Muscle of arm (tissue), 12 donors: ENCODE measurements around the gene PLCXD1. TPM values are rescaled to one million over a fixed set of nuclear protein-coding genes. Genes with fewer than 3 reads are reported as not detected.
"Not testable (repeated sequence)": the region's sequence is repeated elsewhere in the genome, so short reads cannot be mapped to it uniquely, and the experiment has no call there.

Experiments
- DNase-seq: peaks from one replicate; pipeline ENCODE4 v3.0.0-alpha.2; 2013
- polyA plus RNA-seq, 12 donors: library from polyadenylated mRNA; unstranded; fragments of 120-200 nt; gene quantifications; one replicate each; pipeline ENCODE4 v1.2.1, GENCODE V29; 2013; ENCODE audit not compliant: insufficient read length in 12 of 12

The PLCXD1 gene
- polyA plus RNA-seq, 12 donors, result 10.5 to 29.7 (median 13.9) TPM; not detected in 1

DNA sequence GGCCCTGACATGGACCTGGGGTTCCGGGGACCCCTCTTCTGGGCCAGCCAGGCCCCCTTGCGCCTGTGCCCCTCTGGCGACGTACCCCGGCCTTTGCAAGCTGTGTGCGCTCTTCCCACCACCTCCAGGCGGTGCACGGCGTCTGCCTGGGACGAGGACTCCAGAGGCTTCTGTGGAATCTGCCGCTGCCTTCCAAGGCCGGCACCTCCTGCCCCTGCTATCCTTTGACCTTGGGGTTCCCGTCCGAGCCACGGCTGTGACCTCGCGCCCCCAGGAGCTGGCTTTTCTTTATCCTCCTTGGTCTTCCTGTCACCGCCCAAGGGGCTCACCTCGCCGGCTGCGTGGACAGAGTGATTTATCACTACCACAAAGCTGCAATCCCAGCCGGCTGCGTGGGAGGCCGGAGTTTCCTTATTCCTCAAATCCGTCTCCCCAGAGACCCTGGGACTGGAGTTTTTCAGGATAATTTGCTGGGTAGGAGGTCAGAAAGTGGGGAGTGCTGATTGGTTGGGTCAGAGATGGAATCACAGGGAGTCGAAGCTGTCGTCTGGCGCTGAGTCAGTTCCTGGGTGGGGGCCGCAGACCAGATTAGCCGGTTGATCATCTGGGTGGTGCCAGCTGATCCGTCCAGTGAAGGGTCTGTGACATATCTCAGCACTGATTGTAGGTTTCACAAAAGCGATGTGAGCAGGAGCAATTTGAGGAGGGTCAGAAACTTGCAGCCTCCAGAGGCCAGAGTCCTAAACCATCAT lies 19.8 kb upstream of the PLCXD1 start:
- DNase-seq, result no peak

DNA sequence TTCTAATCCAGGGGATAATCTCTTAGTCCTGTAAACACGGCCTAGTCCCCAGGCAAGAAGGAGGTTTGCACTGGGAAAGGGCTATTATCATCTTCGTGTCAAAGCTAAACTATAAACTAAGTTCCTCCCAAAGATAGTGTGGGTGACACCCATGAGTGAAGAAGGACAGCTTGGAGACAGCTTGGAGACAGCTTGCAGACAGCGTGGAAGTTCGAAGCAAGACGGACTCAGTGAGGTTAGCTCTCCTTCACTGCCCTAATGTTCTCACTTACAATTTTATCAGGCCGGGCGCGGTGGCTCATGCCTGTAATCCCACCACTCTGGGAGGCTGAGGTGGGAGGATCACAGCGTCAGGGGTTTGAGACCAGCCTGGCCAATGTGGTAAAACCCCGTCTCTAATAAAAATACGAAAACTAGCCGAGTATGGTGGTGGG lies 19.2 kb upstream of the PLCXD1 start:
- no peak for DNase-seq

DNA sequence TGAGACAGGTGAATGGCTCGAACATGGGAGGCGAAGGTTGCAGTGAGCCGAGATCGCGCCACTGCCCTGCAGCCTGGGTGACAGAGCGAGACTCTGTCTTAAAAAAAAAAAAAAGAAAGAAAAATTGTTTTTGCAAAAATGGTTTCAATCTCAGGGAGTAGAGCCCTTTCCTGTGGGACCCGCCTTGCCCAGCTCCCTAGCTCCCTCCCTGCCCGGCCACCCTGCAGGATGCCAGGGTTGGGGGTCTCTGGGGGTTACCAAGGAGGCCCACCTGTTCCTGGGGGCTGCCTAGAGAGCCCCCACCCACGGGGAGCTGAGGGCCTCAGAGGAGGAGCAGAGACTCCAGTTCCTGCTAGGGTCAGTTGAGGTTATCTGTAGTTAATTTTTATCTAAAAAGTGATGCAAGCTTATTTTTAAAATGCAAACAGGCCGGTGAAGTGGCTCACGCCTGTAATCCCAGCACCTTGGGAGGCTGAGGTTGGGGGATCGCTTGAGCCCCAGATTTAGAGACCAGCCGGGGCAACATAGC lies 18.7 kb upstream of the PLCXD1 start:
- DNase-seq, result no peak

DNA sequence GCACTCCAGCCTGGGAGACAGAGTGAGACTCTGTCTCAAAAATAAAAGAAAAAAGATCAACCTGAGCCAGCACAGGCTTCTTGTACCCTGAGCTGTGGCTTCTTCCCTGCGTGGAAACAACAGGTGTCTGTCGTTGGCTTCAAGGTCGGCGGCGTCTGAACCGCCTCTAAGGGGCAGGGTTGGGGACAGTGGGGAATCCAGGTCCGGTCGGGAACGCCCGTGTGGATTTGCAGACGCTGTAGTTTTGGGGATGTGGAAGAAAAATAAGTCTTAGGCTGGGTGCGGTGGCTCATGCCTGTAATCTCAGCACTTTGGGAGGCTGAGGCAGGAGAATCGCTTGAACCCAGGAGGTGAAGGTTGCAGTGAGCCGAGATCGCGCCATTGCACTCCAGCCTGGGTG lies 17.2 kb upstream of the PLCXD1 start:
- not testable (repeated sequence) for DNase-seq

DNA sequence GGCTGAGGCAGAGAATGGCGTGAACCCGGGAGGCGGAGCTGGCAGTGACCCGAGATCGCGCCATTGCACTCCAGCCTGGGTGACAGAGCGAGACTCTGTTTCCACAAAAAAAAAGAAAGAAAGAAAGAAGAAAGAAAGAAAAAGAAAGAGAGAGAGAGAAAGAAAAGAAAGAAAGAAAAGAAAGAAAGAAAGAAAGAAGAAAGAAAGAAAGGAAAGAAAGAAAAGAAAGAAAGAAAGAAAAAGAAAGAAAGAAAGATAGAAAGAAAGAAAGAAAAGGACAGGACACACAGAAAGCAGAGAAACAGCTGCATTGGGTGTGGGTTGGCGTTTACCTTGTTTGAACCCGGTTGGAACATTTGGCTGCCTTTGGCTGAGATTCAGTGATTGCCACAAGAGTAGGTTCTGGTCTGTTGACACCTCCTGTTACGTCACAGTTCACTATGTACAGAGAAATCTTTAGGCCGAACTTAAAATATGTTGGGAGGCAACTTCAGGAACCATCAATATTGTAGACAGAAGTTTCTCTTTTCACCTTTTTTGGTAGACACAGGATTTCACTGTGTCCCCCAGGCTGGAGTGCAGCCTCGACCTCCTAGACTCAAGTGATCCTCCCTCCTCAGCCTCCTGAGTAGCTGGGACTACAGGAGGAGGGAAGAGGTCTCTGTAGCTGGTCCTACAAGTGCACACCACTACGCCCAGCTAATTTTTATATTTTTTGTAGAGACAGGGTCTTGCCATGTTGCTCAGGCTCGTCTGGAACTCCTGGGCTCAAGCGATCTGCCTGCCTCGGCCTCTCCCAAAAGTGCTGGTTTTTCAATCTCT lies 16.3 kb upstream of the PLCXD1 start:
- no peak for DNase-seq

DNA sequence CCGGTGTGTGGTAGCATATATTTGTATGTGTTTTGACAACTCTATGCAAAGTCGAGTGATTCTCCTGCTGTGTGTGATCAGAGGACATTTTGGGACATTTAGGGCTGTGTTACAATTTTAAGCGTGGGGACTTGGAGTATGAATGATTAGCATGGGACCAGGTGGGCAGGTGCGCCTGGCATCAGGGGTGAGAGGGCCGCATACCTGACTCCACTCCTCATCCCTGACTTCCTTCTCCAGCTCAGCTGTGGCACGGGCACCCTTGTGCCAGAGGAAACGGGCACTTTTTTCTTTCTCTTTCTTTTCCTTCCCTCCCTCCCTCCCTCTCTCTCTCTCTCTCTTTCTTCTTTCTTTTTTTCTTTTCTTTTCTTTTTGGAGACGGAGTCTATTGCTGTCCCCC lies 15.7 kb upstream of the PLCXD1 start:
- DNase-seq, result no peak

DNA sequence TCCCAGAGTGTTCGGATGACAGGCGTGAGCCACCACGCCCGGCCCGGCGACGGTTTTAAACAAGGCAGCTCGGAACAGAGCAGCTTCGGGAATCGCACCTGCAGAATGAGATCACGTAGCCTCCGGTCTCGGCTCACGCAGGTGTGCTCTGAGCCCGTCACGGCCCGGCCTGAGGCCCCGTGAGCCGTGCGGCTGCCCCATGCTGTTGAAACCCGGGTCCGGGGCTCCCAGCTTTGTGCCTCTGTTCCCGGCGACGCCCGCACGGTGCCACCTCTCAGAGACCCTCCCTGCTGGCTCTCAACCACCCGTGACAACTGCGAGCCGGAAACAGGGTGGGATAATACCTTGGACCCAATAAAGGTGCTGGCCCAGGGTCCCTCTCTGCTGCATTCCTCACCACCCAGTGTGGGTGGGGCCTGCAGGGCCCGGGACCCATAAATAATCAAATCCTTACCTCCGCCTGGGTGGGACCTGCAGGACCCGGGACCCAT lies 13.4 kb upstream of the PLCXD1 start:
- DNase-seq, result no peak

DNA sequence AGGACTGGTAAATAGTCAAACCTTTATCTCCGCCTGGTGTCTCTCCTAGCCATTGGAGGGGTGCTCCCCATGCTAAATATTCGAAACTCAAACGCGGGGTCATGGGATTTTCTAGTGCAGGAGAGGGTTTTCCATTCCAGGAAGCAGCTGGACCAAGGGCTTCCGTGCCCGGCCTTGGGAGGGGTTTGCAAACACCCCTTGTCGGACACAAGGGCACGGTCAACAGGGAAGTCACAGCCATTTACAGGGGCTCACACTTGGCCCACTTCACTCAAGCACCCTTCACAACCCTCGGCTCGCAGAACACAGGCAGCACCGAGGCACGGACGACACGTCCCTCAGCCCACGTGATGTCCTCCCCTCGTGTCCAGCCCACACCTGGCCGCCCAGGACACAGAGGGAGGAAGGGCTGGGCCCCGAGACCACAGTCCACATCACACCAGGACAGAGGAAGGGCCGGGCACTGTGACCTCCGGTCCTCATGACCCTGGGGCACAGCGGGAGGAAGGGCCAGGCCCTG lies 10.3 kb upstream of the PLCXD1 start:
- no peak for DNase-seq

DNA sequence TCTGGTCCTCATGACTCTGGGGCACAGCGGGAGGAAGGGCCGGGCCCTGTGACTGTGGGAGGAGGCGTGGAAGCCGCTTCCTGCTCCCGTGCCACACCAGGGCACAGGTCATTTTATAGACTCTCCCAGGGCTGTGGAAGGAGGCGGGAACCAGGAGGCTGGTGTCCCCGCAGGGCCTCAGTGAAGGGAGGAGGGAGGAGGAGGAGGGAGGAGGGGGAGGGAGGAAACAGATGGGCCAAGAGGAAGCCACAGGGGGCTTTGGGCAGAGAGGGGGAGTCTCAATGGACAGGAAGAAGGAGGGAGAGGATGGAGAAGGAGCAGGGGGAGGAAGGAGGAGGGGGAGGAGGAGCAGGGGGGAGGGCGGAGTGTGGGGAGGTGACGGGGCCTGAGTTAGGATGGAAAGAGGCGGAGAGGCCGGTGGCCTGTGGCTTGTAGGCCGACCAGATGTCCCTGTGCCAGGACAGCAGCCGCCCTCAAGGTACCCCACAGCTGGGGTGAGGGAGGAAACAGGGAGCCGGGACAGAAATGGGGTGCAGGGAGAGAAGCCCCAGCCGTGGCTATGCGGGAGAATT lies 6.2 kb upstream of the PLCXD1 start:
- DNase-seq, result no peak

DNA sequence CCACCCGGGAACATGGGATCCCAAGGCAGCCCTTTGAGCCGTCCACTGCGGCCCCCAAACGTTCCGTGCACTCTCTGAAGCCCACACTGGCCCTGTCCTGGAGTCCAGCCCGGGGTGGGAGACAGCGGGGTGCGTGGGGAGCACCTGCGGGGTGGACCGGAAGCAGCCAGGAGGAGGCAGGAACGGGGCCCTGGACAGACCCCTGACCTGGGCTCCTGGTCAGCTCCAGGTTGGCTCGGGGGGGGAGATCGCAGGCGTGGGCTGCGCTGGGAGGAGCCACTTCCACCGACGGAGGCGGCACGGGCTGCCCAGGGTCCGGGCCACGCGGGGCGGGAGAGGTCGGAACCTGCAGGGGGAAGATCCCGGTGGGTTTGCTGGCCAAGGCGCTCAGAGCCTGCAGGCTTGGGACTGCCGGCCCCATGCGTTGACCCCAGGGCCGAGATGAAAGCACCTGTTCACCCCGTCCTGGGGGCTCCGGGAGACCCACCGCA lies 5.7 kb upstream of the PLCXD1 start:
- no peak for DNase-seq

DNA sequence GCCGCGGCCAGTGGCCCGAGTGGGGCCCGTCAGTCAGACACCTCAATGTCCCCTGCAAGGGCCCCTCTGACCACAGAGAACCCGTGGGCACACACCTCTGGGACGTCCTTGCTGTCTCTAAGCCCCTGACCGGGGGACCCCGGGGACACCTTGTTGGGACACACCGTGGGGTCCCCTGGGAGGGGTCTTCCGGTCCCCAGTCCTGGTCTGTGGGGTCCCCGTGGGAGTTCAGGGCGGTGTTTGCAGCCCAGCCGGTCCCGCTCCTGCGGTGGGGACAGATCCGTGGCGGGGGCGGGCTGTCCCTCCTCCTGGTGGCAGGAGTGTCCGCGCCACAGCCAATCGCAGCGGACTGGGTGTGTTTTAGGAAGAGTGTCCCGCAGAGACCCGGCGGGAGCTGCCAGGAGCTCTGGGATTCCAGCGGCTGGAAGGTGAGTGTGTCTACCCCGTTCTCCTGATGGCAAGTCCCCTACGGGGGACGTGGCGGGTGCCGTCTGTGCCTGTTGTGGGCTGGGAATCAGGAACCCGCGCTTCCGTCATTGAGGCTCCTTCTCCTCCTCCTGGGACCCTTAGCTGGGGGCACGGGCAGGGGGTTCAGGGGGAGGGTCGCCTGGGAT lies 5.1 kb upstream of the PLCXD1 start:
- peak; percentile 48 for DNase-seq

DNA sequence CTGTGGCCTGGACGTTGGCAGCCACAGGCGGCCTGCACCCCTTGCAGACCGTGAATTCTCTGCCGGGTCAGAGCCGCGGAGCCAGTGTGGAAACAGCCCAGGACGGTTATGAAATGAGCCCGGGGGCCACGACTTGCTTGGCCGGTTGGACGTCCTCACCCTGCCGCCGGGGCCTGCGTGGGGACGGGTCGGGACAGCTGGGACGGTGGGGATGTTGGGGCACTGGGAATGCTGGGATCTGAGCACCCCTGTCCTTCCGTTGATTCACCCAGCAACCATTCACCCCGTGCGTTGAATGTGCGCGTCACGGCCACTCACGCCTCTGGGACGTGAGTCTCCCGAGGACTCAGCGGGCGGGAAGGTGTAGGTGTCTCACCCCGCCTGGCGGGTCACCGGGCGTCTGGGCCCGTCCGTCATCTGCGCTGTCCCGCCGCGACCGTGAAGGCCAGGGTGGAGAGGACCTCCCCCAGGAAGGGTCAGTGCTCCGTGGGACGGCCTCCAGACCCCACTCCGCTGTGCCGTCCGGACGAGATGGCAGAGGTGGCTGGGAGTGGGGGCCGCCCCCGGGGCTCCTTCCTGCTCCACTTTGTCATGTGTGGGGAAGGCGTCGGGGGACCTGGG lies 4.5 kb upstream of the PLCXD1 start:
- DNase-seq, result no peak

DNA sequence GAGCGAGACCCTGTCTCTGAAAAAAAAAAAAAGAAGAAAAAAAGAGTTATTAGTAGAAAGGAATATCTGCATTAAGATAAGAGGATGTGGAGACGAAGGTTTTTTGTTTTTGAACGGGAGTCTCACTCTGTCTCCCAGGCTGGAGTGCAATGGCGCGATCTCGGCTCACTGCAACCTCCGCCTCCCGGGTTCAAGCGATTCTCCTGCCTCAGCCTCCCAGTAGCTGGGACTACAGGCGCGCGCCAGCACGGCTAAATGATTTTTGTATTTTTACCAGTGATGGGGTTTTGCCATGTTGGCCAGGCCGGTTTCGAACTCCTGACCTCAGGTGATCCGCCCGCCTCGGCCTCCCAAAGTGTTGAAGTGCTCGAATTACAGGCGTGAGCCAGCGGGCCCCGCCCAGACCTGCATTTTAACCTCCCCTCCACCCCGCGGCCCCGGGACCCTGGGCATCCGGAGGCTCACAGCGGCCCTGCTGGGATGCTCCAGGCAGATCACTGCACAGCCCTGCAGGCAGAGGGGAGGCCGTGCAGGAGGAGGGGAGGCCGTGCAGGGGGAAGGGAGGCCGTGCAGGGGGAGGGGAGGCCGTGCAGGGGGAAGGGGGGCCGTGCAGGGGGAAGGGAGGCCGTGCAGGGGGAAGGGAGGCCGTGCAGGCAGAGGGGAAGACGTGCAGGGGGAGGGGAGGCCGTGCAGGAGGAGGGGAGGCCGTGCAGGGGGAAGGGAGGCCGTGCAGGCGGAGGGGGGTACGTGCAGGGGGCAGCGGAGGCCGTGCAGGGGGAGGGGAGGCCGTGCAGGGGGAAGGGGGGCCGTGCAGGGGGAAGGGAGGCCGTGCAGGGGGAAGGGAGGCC lies 1.2 kb upstream of the PLCXD1 start:
- not testable (repeated sequence) for DNase-seq

DNA sequence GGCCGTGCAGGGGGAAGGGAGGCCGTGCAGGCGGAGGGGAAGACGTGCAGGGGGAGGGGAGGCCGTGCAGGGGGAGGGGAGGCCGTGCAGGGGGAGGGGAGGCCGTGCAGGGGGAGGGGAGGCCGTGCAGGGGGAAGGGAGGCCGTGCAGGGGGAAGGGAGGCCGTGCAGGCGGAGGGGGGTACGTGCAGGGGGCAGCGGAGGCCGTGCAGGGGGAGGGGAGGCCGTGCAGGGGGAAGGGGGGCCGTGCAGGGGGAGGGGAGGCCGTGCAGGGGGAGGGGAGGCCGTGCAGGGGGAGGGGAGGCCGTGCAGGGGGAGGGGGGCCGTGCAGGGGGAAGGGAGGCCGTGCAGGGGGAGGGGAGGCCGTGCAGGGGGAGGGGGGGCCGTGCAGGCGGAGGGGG lies 459 bp upstream of the PLCXD1 start:
- DNase-seq, result not testable (repeated sequence)

DNA sequence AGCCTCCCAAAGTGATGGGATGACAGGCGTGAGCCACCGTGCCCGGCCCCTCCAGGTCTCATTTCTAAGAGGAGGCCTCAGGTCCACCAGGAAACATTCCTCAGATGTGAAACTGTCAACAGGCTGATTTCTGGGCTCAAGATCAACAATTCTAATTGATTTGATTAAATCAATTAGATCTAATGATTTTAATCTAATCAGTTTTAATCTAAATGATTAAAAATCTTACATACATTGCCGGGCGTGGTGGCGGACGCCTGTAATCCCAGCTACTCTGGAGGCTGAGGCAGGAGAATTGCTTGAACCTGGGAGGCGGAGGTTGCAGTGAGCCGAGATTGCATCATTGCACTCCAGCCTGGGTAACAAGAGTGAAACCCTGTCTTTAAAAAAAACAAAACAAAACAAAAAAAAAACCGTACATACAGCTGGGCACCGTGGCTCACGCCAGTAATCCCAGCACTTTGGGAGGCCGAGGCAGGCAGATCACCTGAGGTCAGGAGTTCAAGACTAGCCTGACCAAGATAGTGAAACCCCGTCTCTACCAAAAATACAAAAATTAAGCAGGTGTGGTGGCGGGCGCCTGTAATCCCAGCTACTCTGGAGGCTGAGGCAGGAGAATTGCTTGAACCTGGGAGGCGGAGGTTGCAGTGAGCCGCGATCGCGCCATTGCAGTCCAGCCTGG lies 960 bp downstream of the PLCXD1 start:
- DNase-seq, result not testable (repeated sequence)

DNA sequence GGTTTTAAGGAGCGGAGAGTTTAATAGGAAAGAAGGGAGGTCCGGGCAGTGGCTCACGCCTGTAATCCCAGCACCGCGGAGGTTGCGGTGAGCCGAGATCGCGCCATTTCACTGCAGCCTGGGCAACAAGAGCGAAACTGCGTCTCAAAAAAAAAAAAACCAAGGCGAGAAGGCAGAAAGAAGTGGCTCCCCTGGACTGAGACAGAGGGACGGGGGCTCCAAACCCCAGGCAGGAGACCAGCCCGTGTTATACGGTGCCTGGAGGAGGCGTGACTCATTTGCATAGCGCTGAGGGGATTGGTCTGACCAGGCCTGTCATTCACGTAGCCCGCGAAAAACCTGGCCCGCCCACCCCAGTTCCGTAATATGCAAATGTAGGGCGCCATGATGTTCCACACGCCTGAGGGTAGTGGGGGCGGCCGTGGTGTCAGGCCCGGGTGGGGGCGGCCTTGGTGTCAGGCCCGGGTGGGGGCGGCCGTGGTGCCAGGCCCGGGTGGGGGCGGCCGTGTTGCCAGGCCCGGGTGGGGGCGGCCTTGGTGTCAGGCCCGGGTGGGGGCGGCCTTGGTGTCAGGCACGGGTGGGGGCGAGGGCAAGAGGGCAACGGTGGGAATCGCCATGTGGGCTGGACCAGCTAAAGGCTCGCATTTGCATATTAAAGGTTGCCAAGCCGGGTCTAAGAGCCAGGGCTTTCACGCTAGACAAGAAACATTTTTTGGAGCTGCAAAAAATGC lies 2.1 kb downstream of the PLCXD1 start:
- peak; percentile 92 for DNase-seq

DNA sequence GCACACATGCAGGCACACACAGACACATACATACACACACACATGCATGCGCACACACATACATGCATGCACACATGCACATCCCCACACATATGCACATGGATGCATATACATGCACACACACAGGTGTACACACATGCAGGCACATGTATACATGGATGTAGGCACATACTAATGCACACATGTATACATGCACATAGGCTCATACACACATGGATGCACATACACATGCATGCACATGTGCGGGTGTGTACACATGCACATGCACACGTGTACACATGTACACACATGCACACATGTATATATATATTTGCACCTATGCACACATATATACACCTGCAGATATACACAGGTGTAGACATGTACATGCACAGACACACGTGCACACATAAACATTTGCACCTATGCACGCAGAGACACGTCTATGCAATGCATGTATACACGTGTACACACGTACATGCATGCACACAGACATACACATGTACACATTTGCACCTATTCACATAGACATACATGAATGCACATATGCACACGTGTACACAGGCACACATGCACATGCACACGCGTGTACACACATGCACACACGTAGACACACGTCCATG lies 4.0 kb downstream of the PLCXD1 start:
- no peak for DNase-seq

DNA sequence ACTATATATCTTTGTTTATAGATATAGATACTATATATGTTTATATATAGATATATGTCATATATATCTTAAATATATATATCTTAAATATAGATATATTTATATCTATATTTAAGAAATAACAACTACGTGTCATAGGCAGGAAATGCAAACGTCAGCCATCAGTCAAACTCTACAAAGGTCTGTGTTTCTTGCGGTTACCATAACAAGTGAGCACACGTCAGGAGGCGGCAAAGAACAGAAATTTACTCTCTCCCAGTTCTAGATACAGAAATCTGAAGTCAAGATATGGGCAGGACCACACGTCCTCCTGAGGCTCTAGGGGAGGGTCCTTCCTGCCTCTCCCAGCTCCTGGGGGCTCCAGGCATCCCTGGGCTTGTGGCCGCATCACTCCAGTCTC lies 6.5 kb downstream of the PLCXD1 start:
- no peak for DNase-seq
